Stimulated activated effector memory CD8-positive, alpha-beta T cell treated with anti-CD3 and anti-CD28 coated beads, Interleukin-12 subunit alpha, Interleukin-12 subunit beta, amount 100 ng/mL, for 72 hours (primary cell): Measurements from ENCODE around the gene C1QTNF2.

Source experiments
- ATAC-seq: fragments of 150-1000 bp; cut with Tn5 transposase; 2 replicates; pipeline ENCODE4 v1.10.0; 2021
- DNase-seq, 2 donors: peaks; one replicate each; pipeline ENCODE4 v3.0.0; 2021 to 2022; ENCODE audit warnings: low spot score in 2 of 2
- H3K27ac Mint-ChIP-seq: one replicate; pipeline ENCODE4 v1.8.0; 2022; ENCODE audit warnings: mild to moderate bottlenecking, mixed read lengths
- H3K36me3 Mint-ChIP-seq: one replicate; pipeline ENCODE4 v1.8.0; 2022; ENCODE audit warnings: mild to moderate bottlenecking, mixed read lengths
- H3K4me1 Mint-ChIP-seq: one replicate; pipeline ENCODE4 v1.8.0; 2022; ENCODE audit warnings: mixed read lengths
- H3K4me3 Mint-ChIP-seq: one replicate; pipeline ENCODE4 v1.8.0; 2022; ENCODE audit warnings: mild to moderate bottlenecking, mixed read lengths
- H3K9me3 Mint-ChIP-seq: one replicate; pipeline ENCODE4 v1.8.0; 2022; ENCODE audit warnings: mixed read lengths

Gene C1QTNF2, protein sequence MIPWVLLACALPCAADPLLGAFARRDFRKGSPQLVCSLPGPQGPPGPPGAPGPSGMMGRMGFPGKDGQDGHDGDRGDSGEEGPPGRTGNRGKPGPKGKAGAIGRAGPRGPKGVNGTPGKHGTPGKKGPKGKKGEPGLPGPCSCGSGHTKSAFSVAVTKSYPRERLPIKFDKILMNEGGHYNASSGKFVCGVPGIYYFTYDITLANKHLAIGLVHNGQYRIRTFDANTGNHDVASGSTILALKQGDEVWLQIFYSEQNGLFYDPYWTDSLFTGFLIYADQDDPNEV

DNA sequence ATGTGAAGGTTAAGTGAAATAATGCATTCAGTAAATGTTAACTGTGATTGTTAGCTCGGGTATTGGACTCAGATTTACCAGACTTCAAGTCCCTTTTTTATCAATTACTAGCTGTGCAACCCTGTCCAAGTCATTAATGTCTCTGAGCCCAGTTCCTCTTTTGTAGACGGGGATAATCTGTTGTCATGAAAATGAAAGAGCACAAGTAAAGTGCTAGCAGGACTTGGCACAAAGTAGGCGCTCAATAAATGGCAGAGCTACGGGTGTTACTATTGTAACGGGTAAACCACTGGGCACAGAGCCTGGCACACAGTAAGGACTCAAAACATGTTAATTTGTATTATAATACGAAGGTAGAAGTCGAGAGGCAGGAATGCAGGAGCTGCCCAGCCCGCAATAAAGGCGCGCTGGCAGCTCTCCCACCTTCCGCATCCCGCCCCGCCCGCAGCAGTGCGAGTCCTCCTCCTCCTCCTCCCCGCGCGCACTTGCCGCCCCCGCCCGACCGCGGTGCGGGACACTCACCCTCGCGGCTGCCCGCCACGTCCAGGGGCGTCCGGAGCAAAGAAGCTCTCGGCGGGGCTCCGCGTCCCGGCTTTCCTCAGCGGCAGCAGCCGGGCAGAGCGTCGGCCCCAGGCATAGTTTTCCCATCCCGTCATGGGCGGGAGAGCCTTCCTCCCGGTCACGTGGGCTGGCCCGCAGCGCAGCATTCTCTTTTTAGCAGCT lies at the start of gene C1QTNF2:
Gene C1QTNF2 (minus strand): TSS at position 637 of the 723 bp plus-strand sequence. CDS start 15,615 bp downstream, outside the sequence.
- Mint-ChIP-seq H3K36me3 (no peaks in the 10 kb centered on the region), H3K4me3 (peak within 1 kb of the TSS; percentile 20), H3K4me1 (peaks cover 10% of the 10 kb centered on the region), H3K9me3 (no peaks in the 10 kb centered on the region), H3K27ac (no peak within 1 kb of the TSS)
- DNase-seq, result no peak
- peak; percentile 56 for ATAC-seq

DNA sequence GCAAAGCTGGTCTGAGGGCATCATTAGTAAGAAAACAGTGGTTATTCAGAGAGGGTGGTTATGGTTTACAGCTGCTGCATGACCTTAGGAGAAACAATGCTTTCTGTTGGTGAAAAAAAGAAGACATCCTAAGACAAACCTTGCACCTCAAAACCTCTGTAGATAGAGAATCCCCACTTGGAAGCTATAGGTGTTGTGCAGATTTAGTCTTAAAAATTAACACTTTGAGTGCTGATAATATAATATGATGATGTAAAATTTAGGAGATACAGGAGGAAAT lies 49.8 kb upstream of the C1QTNF2 start:
- Mint-ChIP-seq H3K4me3 (peak overlapping the region; percentile 95), H3K9me3 (no peaks in the 10 kb centered on the region), H3K36me3 (peaks cover 73% of the 10 kb centered on the region), H3K27ac (peak overlapping the region; percentile 99), H3K4me1 (peaks cover 77% of the 10 kb centered on the region)
- ATAC-seq, result no peak
- no peak for DNase-seq

- peaks cover 76% of the 10 kb centered on the region for H3K4me1 Mint-ChIP-seq
These were observed 49.3 kb upstream of the C1QTNF2 start for GRCh38 chr5:160419458-160420330.

DNA sequence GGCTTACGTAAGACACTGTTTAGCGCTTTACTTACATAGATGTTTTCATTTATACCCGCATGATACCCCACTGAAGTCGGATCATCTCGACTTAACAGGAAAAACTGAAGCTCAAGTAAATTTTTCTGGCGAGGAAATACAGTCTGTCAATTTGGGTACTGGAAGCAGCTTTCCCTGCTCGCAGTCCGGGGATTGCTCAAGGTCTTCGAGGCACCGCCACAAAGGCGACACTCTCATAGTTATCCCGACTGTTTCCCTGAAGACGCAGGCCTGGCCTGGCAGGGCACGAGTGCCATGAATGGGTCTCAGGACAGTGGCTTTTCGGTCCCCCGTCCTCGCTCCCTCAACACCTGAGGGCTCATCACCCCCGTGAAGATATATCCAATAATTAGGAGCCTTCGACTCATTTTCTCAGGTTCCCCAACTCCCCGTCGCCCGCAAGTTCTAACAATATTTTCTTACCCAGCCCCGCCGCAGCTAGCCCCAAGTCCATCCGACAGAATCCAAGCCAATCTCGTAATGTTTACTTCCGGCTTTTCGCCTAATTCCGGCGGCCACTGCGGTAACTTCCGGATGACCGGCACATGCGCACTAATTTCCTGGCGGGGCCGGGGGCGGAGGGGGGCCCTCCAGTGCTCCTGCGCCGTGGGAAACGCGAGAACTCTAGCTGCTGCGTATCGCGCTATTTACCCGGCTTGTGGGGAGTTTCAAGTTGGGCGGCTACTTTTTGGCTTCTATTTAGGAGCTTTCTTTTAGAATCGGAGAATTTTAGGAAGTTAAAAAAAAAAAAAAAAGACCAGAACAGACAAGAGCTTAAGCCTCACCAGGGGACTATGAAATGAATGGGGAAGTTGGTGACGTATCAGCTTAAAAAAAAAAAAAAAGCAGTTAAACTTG lies 48.4 kb upstream of the C1QTNF2 start, which contains the start of gene SLU7:
Gene SLU7 (minus strand): TSS at position 521 of the 897 bp plus-strand sequence. CDS start 3,787 bp downstream, outside the sequence.
- H3K36me3 Mint-ChIP-seq, result peaks cover 73% of the 10 kb centered on the region
- peak within 1 kb of the TSS; percentile 95 for H3K4me3 Mint-ChIP-seq
- H3K9me3 Mint-ChIP-seq, result no peaks in the 10 kb centered on the region
- H3K27ac Mint-ChIP-seq, result peak within 1 kb of the TSS; percentile 99
- peaks cover 68% of the 10 kb centered on the region for H3K4me1 Mint-ChIP-seq
- ATAC-seq (peak; percentile 85), DNase-seq (peak; percentile 83 to 97)

More at GRCh38 chr5:160419458-160420330, 49.3 kb upstream of the C1QTNF2 start:
- Mint-ChIP-seq H3K9me3 (no peaks in the 10 kb centered on the region), H3K4me3 (peak overlapping the region; percentile 95), H3K36me3 (peaks cover 73% of the 10 kb centered on the region), H3K27ac (peak overlapping the region; percentile 99)
- DNase-seq (no peak), ATAC-seq (no peak)

DNA sequence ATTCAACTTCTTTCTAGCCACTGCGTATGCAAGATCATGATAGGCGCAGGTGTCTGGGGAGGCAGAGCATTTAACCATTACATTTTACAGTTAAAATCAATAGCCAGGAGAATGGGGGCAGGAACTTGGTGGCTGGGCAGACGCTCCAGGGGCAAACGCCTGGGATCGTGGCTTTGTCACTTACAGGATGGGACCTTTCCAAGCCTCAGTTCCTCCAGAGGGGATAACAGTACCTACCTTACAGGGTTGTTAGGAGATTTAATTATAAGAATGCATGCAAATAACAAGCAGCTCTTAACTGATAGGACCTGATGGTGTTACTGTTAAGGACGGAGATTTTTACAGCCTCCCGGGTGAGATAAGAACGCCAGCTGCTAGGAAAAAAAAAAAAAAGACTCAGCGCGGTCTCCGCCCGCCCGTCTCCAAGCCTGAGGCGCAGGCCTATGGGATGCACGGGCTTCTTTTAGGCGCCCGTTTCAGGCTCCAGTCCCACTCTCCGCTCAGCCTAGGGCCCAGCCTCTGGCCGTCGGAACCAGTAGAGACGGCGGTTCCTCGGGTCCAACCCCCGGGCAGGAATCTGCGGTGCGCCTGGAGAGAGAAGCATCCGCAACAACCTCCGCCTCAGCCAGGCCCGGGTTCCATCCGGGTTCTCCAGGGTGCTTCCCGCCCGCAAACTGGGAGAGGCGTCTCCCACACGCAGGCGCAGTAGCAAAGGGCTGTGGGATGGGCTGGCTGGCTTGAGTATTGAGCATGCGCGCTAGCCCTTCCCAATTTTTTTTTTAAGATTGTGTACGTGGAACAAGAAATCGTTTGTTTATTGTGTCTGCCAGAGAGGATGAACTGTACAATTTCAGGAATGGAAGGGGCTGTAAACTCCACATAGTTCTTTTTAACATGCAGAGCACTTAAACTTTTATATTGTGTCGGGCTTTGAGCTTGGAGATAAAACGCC lies 29.3 kb upstream of the C1QTNF2 start, which contains the start of gene FAM200C:
Gene FAM200C (minus strand): TSS at position 653 of the 952 bp plus-strand sequence. CDS start 4,564 bp downstream, outside the sequence.
- Mint-ChIP-seq H3K27ac (peak within 1 kb of the TSS; percentile 96), H3K4me3 (peak within 1 kb of the TSS; percentile 88), H3K36me3 (peaks cover 47% of the 10 kb centered on the region), H3K4me1 (peaks cover 16% of the 10 kb centered on the region), H3K9me3 (no peaks in the 10 kb centered on the region)
- ATAC-seq, result peak; percentile 87
- DNase-seq, result peak; percentile 61 to 86

DNA sequence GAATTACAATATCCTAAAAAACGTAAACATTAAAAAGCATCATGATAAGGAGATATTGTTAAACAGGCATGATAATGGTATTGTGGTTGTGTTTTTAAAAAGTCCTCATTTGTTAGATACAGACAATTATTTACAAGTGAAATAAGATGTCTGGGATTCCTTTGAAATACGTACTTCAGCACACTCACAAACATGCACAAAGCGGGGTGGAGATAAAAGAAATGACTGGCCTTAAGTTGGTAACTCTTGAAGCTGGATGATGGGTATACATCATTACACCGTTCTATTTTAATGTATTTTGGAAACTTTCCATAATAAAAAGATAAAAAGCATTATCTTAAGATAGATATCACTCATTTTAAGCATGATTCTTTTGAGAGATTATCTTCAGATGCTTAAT lies 28.4 kb upstream of the C1QTNF2 start:
- Mint-ChIP-seq H3K4me3 (peak overlapping the region; percentile 88), H3K4me1 (peaks cover 16% of the 10 kb centered on the region), H3K27ac (peak overlapping the region; percentile 96), H3K9me3 (no peaks in the 10 kb centered on the region), H3K36me3 (peaks cover 38% of the 10 kb centered on the region)
- DNase-seq (no peak), ATAC-seq (no peak)

DNA sequence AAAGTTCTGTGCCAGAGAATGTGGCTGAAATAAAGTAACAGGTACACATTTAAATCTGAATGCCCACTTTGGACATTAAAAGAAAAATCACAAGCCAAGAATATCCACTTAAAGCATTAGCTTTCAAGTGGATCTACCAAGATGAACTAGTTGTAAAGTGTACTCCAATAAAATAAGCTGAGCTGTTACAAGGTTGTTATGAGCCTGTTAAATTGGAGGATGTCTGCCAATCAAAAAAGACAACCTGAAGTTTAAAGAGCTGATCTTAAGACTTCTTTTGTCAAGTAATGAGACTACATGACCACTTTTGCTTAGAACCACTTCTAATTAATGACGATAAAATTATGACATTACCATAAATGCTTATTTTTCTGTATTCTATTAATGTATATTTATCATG lies 27.1 kb upstream of the C1QTNF2 start:
- Mint-ChIP-seq H3K9me3 (no peaks in the 10 kb centered on the region), H3K27ac (no peak overlapping the region), H3K4me3 (no peak overlapping the region), H3K36me3 (peaks cover 25% of the 10 kb centered on the region), H3K4me1 (peaks cover 16% of the 10 kb centered on the region)
- DNase-seq, result no peak
- ATAC-seq, result no peak

GRCh38 chr5:160395111-160395510 lies 24.7 kb upstream of the C1QTNF2 start:
- Mint-ChIP-seq H3K27ac (no peak overlapping the region), H3K4me3 (no peak overlapping the region), H3K4me1 (peaks cover 12% of the 10 kb centered on the region), H3K36me3 (peaks cover 11% of the 10 kb centered on the region), H3K9me3 (no peaks in the 10 kb centered on the region)
- ATAC-seq (no peak), DNase-seq (no peak)

GRCh38 chr5:160390787-160391696 lies 20.6 kb upstream of the C1QTNF2 start:
- Mint-ChIP-seq H3K36me3 (no peaks in the 10 kb centered on the region), H3K4me1 (no peaks in the 10 kb centered on the region), H3K27ac (no peak overlapping the region), H3K9me3 (peaks cover 8% of the 10 kb centered on the region), H3K4me3 (no peak overlapping the region)
- DNase-seq (no peak), ATAC-seq (no peak)

DNA sequence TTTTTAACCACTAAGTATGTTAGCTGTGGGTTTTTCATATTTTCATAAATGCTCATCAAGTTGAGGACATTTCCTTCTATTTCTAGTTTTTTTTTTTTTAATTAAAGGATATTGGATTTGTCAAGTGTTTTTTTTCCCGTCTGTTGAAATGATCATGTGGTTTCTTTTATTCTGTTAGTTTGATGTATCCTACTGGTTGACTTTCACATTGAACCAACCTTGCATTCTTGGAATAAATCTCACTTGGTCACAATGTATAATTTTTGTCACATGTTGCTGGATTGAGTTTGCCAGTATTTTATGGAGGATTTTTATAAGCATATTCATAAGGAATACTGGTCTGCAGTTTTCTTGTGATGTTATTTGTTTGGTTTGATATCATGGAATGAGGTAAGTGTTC lies 17.0 kb upstream of the C1QTNF2 start:
- no peak for DNase-seq
- no peak for ATAC-seq
- Mint-ChIP-seq H3K27ac (no peak overlapping the region), H3K4me1 (no peaks in the 10 kb centered on the region), H3K9me3 (peaks cover 8% of the 10 kb centered on the region), H3K36me3 (no peaks in the 10 kb centered on the region), H3K4me3 (no peak overlapping the region)

DNA sequence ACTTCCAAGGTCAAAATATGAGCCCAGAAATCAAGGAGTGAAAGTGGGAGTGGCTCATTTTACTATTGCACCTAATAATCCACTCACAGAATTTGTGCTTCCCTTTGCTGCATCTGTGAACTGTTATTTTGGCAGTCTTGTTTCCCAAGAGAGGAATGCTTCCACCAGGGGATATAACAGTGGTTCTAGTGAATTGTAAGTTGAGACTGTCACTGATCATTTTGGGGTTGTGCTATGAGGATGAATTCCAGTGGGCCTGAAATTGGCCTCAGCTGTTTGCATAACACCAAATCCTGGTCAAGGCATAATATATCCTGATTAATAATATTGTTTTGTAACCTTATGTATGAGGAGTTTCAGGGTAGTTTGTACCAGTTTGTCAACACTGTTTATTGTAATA lies 15.1 kb upstream of the C1QTNF2 start:
- ATAC-seq, result no peak
- no peak for DNase-seq
- no peak overlapping the region for H3K4me3 Mint-ChIP-seq
- H3K4me1 Mint-ChIP-seq, result no peaks in the 10 kb centered on the region
- peaks cover 8% of the 10 kb centered on the region for H3K9me3 Mint-ChIP-seq
- H3K27ac Mint-ChIP-seq, result no peak overlapping the region
- no peaks in the 10 kb centered on the region for H3K36me3 Mint-ChIP-seq

- ATAC-seq, result no peak
- no peak for DNase-seq
- Mint-ChIP-seq H3K27ac (no peak overlapping the region), H3K4me3 (no peak overlapping the region), H3K36me3 (no peaks in the 10 kb centered on the region), H3K4me1 (no peaks in the 10 kb centered on the region), H3K9me3 (peaks cover 8% of the 10 kb centered on the region)
These were observed 14.3 kb upstream of the C1QTNF2 start for GRCh38 chr5:160384681-160385080.

GRCh38 chr5:160382346-160382745 lies 11.9 kb upstream of the C1QTNF2 start:
- H3K4me3 Mint-ChIP-seq, result no peak overlapping the region
- DNase-seq (no peak), ATAC-seq (no peak)
- H3K9me3 Mint-ChIP-seq, result no peaks in the 10 kb centered on the region
- no peaks in the 10 kb centered on the region for H3K4me1 Mint-ChIP-seq
- no peaks in the 10 kb centered on the region for H3K36me3 Mint-ChIP-seq
- H3K27ac Mint-ChIP-seq, result no peak overlapping the region
